ENCODE measurements around the gene NVL.
A peak's percentile ranks its signal among the peaks of the same experiment; 100 is the strongest.

NVL gene

GRCh38 chr1:224182057-224182865 lies 147.7 kb downstream of the NVL start:
- peak overlapping the region; percentile 60 for H3K4me3 ChIP-seq (ENCODE audit: low read length)
- peak; percentile 89 for DNase-seq (ENCODE audit: low read depth, low spot score)

GRCh38 chr1:224181453-224181810 lies 148.5 kb downstream of the NVL start:
- H3K4me3 ChIP-seq (ENCODE audit: low read length) = no peak overlapping the region
- DNase-seq (ENCODE audit: low read depth, low spot score) = no peak

- no peak overlapping the region for H3K4me3 ChIP-seq (ENCODE audit: low read length)
Observed at GRCh38 chr1:224180783-224181452, 149.1 kb downstream of the NVL start.

GRCh38 chr1:224178894-224179293 lies 151.1 kb downstream of the NVL start:
- no peak overlapping the region for H3K4me3 ChIP-seq (ENCODE audit: low read length)
- no peak for DNase-seq (ENCODE audit: low read depth, low spot score)

More at GRCh38 chr1:224180783-224181452, 149.1 kb downstream of the NVL start:
- no peak for DNase-seq (ENCODE audit: low read depth, low spot score)

- H3K4me3 ChIP-seq (ENCODE audit: low read length) = no peak overlapping the region
- DNase-seq (ENCODE audit: low read depth, low spot score) = no peak
Observed at GRCh38 chr1:224177356-224177999, 152.5 kb downstream of the NVL start.
